ENCODE results near the gene INPP4B.

- TF ChIP-seq CTCF (IDR thresholded peaks at IDR 0.05), result no peak
- TF ChIP-seq ZFX (IDR thresholded peaks at IDR 0.05; ENCODE audit: borderline replicate concordance), result no peak
Observed at GRCh38 chr4:142402156-142402555, 443.9 kb downstream of the INPP4B start.

Data from 22Rv1 (cell line).